GM20000 (cell line): Measurements from ENCODE around the gene HDAC1.
A peak's percentile ranks its signal among the peaks of the same experiment; 100 is the strongest.

ENCODE experiments used
- DNase-seq: peaks from one replicate; pipeline ENCODE4 v3.0.0; 2012; ENCODE audit warnings: low spot score
- CTCF ChIP-seq: IDR thresholded peaks from 2 replicates; pipeline ENCODE4 v1.5.1; 2012; ENCODE audit warnings: mild to moderate bottlenecking, control low read depth; ENCODE audit errors: extremely low read depth, missing control alignments

The HDAC1 gene

GRCh38 chr1:32361674-32362473 is 70.0 kb downstream of the HDAC1 start:
- no peak for TF ChIP-seq CTCF
- DNase-seq, result peak; percentile 74

GRCh38 chr1:32362474-32363313 is 70.8 kb downstream of the HDAC1 start, which contains the start of the genes FAM229A and TSSK3:
TSS of gene FAM229A (minus strand) at chr1:32362485. CDS start at chr1:32362091, 394 bp downstream.
TSS of gene TSSK3 (plus strand) at chr1:32362539. CDS start at chr1:32362702, 163 bp downstream.
- no peak for TF ChIP-seq CTCF
- DNase-seq, result no peak

- no peak for TF ChIP-seq CTCF
- DNase-seq, result no peak
These were observed 71.8 kb downstream of the HDAC1 start for GRCh38 chr1:32363713-32364112.

GRCh38 chr1:32364836-32365235 is 73.0 kb downstream of the HDAC1 start:
- DNase-seq, result no peak
- TF ChIP-seq CTCF, result no peak

GRCh38 chr1:32365445-32365844 is 73.6 kb downstream of the HDAC1 start:
- no peak for DNase-seq
- no peak for TF ChIP-seq CTCF

GRCh38 chr1:32367912-32368635 is 76.2 kb downstream of the HDAC1 start:
- DNase-seq, result no peak
- TF ChIP-seq CTCF, result no peak
